Left kidney (tissue), 8 donors: ENCODE measurements around the gene EYA3. TPM values are rescaled to one million over a fixed set of nuclear protein-coding genes. Genes with fewer than 3 reads are reported as not detected.

Experiments used
- DNase-seq: peaks from one replicate; pipeline ENCODE4 v3.0.0-alpha.2; 2013
- long read RNA-seq, 8 donors: transcript quantifications; one replicate each; lab custom pipeline, GENCODE V29; 2026
- polyA plus RNA-seq: library from polyadenylated mRNA; unstranded; fragments of 120-200 nt; gene quantifications from one replicate; pipeline ENCODE4 v1.2.1, GENCODE V29; 2013; ENCODE audit not compliant: insufficient read length

The EYA3 gene, protein sequence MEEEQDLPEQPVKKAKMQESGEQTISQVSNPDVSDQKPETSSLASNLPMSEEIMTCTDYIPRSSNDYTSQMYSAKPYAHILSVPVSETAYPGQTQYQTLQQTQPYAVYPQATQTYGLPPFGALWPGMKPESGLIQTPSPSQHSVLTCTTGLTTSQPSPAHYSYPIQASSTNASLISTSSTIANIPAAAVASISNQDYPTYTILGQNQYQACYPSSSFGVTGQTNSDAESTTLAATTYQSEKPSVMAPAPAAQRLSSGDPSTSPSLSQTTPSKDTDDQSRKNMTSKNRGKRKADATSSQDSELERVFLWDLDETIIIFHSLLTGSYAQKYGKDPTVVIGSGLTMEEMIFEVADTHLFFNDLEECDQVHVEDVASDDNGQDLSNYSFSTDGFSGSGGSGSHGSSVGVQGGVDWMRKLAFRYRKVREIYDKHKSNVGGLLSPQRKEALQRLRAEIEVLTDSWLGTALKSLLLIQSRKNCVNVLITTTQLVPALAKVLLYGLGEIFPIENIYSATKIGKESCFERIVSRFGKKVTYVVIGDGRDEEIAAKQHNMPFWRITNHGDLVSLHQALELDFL
- 64.1 TPM for polyA plus RNA-seq
- long read RNA-seq, donor 1, full-length matches to known transcripts = 5 of 10 reads
- long read RNA-seq, donor 1, partial matches to known transcripts = 5 of 10 reads
- long read RNA-seq, donor 1, other reads (novel, unspliced or antisense) = 0 of 10 reads
- long read RNA-seq, donor 2, full-length matches to known transcripts = 3 of 3 reads
- long read RNA-seq, donor 2, partial matches to known transcripts = 0 of 3 reads
- long read RNA-seq, donor 2, other reads (novel, unspliced or antisense) = 0 of 3 reads
- long read RNA-seq, donor 3, full-length matches to known transcripts = 2 of 2 reads
- long read RNA-seq, donor 3, partial matches to known transcripts = 0 of 2 reads
- long read RNA-seq, donor 3, other reads (novel, unspliced or antisense) = 0 of 2 reads
- long read RNA-seq, donor 4 = 0 reads
- long read RNA-seq, donor 5, full-length matches to known transcripts = 5 of 5 reads
- long read RNA-seq, donor 5, partial matches to known transcripts = 0 of 5 reads
- long read RNA-seq, donor 5, other reads (novel, unspliced or antisense) = 0 of 5 reads
- long read RNA-seq, donor 6, full-length matches to known transcripts = 1 of 1 reads
- long read RNA-seq, donor 6, partial matches to known transcripts = 0 of 1 reads
- long read RNA-seq, donor 6, other reads (novel, unspliced or antisense) = 0 of 1 reads
- long read RNA-seq, donor 7, full-length matches to known transcripts = 4 of 4 reads
- long read RNA-seq, donor 7, partial matches to known transcripts = 0 of 4 reads
- long read RNA-seq, donor 7, other reads (novel, unspliced or antisense) = 0 of 4 reads
- long read RNA-seq, donor 8, partial matches to known transcripts = 38 of 38 reads
- long read RNA-seq, donor 8, other reads (novel, unspliced or antisense) = 0 of 38 reads

DNA sequence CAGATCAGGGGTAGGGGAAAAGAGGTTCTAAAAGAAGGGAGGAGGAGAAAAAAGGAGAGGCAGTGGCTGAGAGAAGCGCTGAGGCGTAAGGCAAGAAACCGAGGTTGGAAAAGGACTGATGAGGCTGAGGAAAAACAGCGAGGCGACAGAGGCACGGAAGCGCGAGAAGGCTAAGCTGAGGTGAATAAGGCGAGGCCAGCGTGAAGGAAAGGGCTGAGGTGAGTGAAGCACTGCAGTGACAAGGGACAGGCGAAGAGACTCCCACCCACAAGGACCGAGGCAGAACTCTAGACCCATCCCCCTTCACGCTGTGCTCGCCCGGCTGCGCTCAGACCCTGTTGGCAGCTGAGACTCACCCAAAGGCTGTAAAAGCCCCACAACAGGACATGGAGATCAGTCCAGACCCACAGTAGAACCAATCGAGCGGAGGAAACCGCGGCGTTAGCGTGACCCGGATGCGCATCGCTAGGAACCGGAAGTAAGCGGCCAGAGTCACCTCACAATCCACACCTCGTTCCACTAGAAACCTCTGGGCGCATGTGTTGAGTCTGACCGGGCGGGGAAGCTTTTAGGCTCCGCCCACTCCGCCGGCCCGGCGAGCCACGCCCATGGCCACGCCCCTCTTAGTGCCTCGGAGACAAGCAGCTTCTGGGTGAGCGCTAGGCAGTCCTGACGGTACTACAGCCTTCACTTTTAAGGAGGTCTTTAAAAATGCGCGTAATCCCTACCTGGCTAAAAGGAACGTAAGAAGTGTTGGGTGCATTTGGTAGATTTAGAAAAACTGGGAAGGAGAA, at the start of gene EYA3:
Gene EYA3, minus strand, starts transcription at position 443 of the 794 bp plus-strand sequence. CDS start 30,584 bp downstream, outside the sequence.
- peak; percentile 98 for DNase-seq

DNA sequence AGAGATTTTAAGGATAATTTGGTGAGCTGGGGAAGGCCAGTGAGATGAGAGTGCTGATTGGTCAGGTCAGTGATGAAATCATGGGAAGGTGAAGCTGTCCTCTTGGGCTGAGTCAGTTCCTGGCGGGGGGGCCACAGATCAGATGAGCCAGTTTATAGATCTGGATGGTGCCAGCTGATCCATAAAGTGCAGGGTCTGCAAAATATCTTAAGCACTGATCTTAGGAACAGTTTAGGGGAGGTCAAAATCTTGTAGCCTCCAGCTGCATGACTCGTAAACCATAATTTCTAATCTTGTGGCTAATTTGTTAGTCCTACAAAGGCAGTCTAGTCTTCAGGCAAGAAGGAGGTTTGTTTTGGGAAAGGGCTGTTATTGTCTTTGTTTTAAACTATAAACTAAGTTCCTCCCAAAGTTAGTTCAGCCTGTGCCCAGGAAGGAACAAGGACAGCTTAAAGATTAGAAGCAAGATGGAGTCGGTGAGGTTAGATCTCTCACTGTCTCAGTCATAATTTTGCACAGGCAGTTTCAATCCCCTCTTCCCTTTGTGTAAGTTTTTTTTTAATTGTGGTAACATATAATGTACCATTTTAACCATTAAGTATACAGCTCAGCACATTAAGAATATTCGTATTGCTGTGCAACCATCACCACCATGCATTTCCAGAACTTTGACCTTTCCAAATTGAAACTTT, 48.7 kb upstream of the EYA3 start:
- no peak for DNase-seq

DNA sequence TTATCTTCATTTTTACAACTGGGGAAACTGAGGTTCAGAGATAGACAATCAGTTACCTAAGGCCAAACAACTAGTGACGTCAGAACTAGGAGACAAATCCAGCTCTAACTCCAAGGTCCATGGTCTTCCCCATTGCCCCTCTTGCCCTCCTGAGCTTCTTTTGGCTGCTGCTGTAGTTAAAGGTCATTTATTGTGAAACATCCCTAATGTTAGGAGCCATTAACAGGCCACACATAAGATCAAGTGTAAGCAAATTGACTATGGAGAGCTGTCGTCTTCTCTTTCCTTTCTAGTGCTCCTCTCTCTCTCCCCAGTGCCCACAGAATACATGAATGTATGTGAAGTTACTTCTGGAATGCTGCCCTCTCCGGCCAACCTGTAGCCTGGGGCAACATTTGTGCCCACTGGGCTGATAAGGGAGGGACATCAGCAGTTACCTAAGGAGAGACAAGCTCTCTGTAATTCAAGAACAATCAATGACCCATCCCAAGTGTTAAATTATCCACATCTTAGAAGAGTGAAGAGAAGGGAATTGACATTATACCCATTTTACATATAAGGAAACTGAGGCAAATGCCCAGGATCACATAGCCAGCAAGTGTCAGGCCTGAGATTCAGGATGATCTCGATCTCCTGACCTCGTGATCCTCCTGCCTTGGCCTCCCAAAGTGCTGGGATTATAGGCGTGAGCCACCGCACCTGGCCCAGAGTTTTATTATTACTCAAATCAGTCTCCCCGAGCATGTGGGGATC, 47.9 kb upstream of the EYA3 start:
- DNase-seq = no peak

GRCh38 chr1:28135371-28136168, 47.2 kb upstream of the EYA3 start:
- no peak for DNase-seq

DNA sequence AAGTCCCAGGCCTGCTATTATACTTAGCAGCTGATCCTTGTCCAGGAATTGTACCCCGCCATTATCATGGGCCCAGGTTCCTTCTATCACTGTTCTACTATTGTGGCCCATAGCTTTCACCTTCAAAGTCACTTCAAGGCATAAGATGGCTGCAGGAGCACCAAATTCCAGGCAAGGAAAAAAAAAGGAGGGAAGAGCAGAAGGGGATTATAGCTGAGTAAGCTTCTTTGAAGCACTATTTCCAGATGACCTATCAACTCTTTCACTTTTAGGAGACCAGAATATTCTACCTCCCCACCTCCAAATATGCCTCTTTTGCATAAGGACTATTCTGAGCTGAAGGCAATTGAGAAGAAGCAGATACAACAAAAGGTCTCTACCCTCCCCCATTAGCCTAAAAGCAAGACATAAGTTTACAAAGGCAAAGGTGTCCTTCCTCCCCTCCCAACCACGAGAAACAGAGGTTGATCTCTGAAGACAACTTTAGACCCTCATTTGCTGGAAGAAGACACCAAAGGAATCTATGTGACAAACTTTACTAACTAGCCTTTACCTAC, 46.3 kb upstream of the EYA3 start:
- no peak for DNase-seq

- no peak for DNase-seq
Observed at GRCh38 chr1:28132171-28133167, 44.1 kb upstream of the EYA3 start.

GRCh38 chr1:28130901-28131300, 42.5 kb upstream of the EYA3 start:
- DNase-seq = no peak

- no peak for DNase-seq
Observed at GRCh38 chr1:28129150-28129549, 40.7 kb upstream of the EYA3 start.

DNA sequence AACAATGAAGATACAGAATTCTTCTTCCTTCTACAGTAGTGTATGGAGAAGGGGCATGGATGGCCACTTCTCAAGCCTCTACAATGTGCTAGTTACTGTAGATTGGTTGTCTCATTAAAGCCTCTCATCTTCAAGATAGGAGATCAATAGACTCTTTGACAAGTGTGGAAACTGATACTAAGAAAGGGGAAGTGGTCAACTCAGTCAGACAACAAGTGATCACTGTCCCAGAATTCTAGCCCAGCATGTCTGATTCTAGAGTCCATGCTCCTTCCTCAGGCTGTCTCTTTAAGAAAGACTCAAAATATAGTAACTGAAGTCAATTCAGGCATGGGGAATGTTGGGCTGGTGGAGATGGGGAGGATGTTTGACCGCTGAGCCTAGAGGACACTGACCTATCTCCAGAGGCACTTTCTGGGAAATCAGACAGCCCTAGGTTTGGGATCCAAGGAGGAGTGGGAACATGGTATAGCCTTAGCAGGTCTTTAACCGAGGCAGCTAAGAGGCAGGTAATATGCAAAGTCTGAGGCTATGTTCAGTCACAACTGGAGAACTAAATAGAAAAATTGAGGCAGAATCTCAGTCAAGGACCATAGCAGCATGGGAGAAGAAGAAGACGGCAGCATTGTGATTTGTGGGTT, 39.3 kb upstream of the EYA3 start:
- DNase-seq = no peak

DNA sequence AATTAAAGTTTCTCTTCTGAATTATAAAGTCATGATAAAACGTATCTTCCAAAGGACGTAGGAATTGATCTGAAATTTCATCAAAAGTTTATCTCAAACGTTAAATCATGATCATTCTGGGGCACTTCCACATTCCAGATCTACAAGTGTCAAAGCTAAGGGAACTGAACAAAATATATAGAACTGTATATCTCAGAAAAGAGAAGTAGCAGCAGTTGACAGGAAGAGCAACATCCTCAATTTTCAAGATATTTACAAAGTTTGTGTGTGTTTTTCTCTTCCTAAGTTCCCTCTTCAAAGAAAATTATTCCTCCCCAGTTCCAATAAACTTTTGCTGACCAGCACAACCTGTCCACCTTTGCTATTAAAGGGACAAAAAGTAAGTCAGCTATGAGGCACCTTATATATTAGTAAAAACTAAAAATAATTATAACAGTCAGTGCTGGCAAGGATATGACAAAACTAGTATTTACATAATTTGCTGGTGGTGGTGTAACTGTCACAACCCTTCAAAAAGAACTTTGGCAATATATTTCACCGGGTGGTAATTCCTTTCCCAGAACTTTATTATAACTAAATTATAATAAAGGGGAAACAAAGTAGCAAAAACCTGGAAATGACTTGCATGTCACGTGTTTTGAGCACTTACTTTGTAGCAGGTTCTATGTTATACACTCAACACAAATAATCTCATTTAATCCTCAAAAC, 38.5 kb upstream of the EYA3 start:
- DNase-seq = no peak

GRCh38 chr1:28126212-28126611, 37.8 kb upstream of the EYA3 start:
- no peak for DNase-seq

DNA sequence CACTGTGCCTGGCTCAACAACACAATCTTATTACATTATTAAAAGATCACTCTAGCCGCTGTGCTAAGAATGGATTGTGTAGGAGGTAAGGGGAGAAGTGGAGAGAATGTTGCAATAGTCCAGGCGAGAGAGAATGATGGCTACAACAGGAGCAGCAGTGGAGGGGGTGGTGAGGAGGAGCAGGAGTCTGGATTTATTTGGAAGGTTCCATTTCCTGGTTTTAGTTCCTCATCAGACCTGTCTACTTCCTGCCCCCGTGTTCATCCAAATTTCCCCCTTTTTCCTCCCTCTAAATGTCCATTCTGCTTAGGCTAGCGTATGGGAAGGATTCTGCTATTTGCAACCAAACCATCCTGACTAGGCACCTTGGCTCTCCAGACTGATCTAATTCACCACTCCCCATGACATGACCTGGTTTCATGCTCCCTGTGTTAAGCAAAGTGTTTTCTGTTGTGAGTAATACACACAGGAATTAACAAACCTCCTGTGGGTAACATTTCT, 35.1 kb upstream of the EYA3 start:
- no peak for DNase-seq

GRCh38 chr1:28122183-28122582, 33.8 kb upstream of the EYA3 start:
- DNase-seq = no peak

DNA sequence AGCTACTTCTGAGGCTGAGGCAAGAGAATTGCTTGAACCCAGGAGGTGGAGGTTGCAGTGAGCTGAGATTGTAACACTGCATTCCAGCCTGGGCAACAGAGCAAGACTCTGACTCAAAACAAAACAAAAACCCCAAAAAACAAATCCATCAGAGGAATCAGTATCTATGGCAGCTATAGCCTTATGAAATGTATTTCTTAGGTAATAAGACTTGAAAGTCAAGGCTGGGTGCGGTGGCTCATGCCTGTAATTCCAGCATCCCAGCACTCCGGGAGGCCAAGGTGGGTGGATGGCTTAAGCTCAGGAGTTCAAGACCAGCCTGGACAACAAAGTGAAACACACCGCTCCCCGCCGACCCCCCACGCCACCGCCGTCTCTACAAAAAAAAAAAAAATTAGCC, 31.1 kb upstream of the EYA3 start:
- DNase-seq = no peak

DNA sequence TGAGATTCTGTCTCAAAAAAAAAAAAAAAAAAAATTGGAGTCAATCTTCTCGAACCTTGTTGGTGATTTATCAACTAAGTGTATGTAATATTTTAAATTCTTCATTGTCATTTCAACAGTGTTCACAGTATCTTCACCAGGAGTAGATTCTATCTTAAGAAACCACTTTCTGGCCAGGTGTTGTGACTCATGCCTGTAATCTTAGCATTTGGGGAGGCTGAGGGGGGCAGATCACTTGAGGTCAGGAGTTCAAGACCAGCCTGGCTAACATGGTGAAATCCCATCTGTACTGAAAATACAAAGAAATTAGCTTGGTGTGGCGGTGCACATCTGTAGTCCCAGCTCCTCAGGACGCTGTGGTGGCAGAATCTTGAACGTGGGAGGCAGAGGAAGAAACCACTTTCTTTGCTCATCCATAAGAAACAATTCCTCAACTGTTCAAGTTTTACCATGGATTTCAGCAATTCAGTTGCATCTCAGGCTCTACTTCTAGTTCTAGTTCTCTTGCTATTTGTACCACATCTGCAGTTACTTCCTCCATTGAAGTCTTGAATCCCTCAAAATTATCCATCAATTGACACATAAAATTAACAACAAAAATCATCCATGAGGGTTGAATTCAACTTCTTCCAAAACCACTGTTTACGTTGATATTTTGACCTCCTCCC, 30.4 kb upstream of the EYA3 start:
- no peak for DNase-seq
